Measurements from ENCODE around the gene MYO5B.
"Not testable (repeated sequence)": the region's sequence is repeated elsewhere in the genome, so short reads cannot be mapped to it uniquely, and the experiment has no call there.

The MYO5B gene

DNA sequence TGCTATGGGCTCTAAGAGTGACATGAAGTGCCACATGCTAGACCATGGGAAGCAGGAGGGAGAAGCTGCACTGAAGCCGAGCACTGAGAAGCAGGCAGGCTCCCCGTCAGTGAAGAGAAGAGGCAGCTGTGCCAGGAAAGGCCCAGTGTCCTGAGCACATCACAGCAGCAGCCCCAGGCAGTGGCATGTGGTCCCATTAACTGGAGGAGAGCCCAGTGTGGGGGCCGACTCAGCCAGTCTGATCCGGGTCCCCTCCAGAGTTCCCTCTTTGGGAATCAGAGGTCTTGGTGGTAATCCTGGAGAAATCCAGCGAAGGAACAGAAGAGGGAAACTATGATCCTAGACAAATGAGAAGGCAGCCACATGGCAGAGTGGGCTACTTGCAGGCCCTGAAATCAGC is 284.9 kb downstream of the MYO5B start:
- DNase-seq: no peak

DNA sequence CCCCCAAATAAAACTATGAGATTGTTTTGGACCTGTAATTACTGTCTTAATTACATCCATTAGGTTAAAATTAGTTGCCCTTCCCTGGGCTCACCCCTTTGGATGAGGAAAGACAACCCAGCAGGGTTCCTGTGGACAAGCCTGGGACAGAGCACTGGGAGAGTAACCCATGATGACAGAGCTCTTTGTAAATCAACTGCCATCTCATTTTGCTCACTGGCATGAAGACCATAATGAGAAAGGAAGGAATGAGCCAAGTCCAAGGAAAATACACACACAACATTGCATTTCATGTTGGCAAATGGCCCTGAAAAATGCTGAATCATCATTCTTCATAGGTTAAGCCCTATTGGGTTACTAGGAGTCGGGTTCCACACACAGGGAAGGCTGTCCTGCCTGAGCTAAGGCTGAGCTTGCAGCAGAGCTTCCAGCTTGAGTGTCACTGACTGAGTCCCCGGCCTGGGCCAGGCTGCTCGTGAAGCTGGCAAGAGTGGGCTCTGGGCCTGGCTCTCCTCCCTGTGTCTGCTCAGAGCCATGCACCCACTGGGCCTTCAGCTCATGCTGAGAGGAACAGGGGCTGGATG is 287.5 kb downstream of the MYO5B start:
- DNase-seq: no peak

GRCh38 chr18:49905771-49906170 is 289.2 kb downstream of the MYO5B start:
- DNase-seq: no peak

DNA sequence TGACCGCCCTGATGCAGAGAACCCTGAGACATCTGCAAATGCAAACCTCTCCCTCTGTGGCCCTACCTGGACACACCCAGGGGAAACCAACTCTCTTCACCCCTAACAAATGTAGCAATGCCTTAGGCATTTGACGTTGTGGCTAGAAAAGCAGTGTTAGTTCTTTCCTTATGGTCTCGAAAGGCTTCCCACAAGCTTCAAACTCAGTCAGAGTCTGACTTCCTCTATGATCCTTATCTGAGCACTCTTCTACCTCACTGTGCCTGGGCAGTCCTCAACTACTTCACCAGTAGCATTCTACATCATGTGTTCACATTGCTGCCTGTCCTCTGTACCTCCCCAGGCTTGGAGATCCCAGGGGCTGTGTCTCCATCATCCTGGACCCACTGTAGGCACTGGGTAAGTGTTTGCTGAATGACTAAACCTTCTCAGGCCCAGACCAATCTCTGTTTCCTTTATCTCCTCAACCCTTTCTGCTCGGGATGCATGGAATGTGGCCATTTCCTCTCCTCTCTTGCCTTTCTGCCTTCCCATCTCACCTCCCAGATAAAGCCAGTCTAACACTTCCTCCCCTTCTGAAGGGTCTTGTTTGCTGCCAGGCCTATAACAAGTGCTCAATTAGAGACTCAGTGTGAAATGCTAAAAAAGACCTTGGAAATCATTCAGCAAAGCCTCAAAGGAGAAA is 289.9 kb downstream of the MYO5B start:
- no peak for DNase-seq

DNA sequence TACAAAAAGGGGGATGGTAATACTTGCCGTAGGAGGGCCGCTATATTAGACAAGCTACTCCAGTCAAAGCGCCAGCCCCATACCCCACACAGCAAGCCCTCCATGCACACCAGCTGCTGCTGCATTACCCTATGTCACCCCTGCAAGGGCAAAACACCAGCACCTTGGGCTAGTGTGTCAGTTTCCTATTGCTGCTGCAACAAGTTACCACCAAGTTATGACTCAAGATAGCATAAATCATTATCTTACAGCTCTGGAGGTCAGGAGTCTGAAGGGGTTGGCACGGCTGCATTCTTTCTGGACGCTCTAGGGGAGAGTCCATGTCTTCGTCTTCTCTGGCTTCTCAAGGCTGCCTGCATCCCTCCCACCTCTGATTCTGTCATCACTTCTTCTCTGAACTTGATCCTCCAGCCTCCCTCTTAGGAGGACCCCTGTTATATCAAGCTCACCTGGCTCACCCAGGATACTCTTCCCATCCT is 293.0 kb downstream of the MYO5B start:
- no peak for DNase-seq

GRCh38 chr18:49899657-49900330 is 295.2 kb downstream of the MYO5B start:
- no peak for DNase-seq

- peak; percentile 74 for DNase-seq
These were observed 296.5 kb downstream of the MYO5B start for GRCh38 chr18:49898421-49898820.

- no peak for DNase-seq
These were observed 300.3 kb downstream of the MYO5B start for GRCh38 chr18:49894517-49895226.

- DNase-seq: no peak
These were observed 301.9 kb downstream of the MYO5B start for GRCh38 chr18:49893036-49893435.

DNA sequence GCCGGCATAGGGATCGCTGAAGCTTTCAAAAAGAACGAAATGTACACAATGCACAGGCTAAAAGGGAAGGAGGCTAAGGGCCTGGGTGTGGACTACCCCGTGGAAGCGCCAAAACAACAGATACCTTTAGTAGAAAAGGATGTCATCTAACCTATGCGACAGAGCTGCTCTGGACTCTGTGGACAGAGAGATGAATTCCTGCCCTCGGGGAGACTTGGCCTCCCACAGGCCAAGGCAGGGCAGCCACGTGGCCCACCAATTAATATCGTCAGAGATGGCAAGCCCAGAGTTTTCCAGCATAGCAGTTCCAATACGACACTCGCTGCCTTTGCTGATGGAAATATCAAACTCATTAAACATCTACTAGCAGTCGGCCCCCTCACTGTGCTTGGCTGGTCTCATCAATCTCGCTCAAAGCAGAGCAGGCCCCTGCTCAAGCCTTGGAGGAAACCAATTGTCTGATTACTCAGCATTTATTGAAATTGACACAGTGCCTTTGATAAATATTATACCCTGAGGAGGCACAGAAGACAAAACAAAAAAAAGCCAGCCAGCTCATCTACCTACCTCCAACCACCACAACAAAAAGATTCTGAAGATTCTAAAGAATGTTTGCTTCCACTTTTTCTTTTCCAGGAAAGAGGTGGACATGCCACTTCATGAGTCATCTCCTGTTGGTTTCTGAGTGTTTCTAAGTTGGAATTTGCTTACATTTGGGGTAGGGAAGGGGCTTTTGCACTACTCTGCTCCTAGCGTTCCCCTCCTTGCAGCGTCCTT is 302.6 kb downstream of the MYO5B start:
- DNase-seq: no peak

DNA sequence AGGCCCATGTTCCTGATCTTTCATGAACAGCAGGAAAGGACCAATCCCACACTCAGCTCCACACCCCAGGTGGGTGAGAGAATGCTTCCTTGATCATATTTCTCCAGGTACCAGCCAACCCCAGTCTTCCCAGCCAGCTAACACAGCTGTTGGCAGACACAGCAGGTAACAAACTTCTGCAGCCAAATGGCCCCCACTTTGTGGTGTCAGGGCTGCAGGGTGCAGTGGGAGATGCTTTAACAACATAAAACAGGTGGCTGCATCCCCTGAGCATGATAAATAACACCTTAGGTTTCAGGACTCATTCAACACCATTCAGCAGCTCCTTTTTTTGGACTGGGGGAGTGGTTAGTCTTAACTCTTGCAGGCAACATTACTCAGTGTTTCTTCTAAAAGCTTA is 304.9 kb downstream of the MYO5B start:
- DNase-seq: no peak

GRCh38 chr18:49889552-49889951 is 305.4 kb downstream of the MYO5B start:
- DNase-seq: not testable (repeated sequence)

GRCh38 chr18:49886891-49887764 is 307.8 kb downstream of the MYO5B start:
- DNase-seq: no peak

DNA sequence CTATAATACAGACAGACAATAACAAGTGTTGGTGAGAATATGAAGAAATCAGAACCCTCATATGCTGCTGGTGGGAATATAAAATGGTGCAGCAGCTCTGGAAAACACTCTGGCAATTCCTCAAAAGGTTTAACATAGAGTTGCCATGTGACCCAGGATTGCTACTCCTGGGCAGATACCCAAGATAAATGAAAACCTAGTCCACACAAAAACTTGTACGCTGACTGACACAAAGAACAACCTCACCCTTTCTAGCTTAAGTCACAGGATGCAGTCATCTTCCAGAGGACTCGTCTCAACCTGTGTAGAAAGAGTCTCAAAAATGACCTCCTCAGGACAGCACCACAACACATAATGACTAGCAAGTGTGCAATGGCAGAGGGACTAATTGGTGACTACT is 310.0 kb downstream of the MYO5B start:
- no peak for DNase-seq

DNA sequence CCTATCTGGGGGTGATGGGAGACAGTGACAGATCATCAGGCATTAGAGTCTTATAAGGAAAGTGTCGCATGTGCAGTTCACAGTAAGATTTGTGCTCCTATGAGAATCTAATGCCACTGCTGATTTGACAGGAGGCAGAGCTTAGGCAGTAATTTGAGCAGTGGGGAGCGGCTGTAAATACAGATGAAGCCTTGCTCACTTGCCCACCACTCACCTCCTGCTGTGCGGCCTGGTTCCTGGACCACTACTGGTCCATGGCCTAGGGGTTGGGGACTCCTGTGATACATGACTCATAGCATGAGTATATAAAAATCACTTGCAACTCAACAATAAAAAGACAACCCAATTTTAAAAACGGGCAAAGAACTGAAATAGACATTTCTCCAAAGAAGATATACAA is 310.5 kb downstream of the MYO5B start:
- DNase-seq: peak; percentile 12

DNA sequence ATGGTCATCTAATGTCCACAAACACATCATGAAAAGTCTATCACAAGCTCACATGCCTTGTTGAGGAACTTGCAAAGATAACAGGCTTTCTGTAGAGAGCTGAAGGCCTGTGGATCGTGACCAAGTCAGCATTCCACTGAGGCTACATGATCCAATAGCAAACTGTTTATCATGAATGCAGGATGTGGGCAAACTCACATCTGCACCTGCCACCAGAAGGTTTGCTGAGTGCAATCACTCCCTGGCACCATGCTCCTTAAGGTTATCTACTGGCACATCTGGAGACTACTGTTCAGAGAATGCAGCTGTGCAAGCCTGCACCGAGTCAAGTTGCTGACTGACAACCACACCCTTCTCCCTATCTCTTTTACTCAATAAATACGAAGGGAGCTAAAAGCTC is 314.3 kb downstream of the MYO5B start:
- peak; percentile 36 for DNase-seq

DNA sequence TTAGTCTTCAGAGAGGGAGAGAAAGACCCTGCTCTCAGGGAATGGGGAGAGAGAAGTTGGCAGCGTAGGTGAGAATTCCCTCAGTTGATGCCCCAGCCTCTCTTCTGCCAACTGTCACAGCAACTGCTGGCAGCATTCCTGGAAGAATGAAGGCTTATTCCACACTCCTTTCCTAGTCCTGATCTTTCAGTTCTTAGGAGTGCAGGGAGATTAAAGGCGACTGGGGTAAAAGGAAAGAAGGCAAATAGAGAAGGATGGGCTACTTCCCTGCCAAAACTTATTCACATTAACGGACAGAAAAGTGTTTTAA is 315.7 kb downstream of the MYO5B start:
- DNase-seq: peak; percentile 1

DNA sequence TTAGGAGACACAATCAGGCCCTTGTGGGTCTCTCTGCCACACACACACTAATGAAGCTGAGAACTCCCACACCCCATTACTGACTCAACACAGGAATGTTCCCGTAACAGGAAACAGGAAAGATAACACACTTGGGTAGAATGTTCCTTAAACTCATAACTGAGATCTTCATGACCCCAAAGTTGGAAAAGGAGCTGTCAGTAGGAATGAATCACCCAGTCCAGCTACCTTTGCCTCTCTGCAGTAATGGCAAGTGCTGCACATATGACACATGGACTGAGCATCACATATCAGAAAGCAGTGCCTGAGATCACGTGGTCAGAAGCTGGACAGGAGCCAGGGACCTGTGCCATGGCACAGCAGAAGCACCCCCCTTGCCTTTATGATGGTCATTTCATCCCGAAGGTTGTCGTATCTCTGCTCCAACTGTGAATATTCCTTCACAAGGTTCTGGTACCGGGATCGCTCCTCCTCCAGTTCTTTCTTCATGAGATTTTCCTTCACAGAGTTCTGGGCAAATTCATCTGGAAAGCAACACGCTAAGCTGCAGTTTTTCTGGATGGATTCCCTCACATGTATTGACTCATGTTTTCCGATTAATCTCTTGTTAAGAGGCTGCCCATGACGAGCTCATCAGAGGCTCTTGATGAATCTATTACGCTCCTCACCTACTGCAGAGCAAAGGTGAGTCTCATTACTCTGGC is 316.2 kb downstream of the MYO5B start:
- peak; percentile 38 for DNase-seq

DNA sequence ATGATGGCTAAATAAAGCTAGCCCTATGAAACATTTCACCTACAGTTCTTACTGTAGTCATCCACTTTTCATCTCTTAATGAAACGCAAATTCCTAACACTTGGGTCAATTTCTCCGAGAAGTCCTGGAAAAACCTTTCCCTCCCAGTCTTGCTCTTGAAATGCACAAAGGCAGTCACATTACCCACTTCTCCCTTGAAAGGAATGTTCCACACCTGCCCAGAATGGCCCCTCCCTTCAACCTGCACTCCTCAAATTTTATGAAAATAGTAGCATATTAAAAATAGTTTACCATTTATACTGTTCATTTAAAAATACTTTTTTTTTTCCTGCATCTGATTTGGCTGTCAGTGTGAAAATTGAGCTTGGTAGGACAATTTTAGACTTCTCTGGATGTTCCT is 316.9 kb downstream of the MYO5B start:
- no peak for DNase-seq

GRCh38 chr18:49876536-49876935 is 318.4 kb downstream of the MYO5B start:
- no peak for DNase-seq

DNA sequence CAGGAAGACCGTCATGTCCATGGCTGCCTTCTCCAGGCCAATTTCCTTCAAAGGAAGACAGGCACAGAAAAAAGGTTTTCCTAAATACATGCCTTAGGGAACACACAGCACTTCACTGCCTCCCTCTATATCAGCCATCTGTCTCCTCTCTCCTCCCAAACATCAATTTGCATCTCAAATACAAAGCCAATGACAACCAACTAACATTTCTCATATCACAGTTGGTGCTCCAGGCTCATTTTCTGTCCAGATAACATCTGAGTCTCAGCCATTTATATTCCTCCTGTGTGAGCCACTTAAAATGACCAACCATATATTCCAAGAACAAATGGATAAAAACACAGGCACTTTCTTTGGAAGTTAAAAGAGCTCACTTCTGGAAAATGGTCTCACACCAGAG is 319.2 kb downstream of the MYO5B start:
- DNase-seq: no peak

Data from activated effector memory CD4-positive, alpha-beta T cell treated with anti-CD3 and anti-CD28 coated beads, Interleukin-2, amount 50 U/mL, for 16 hours (primary cell).